GM23248 (cell line): Measurements from ENCODE around the gene CREB5.

Experiments
- EZH2 ChIP-seq: fragments of 200-600 bp; sonication (generic); IDR thresholded peaks from 2 replicates; pipeline ENCODE4 v1.6.1; 2018; ENCODE audit warnings: antibody characterized with exemption, mild to moderate bottlenecking; ENCODE audit not compliant: insufficient read depth, poor library complexity, severe bottlenecking
- EZH2phosphoT487 ChIP-seq: fragments of 200-600 bp; sonication (generic); IDR thresholded peaks from 2 replicates; pipeline ENCODE4 v1.6.1; 2018; ENCODE audit warnings: antibody characterized with exemption, moderate library complexity, mild to moderate bottlenecking, low read depth; ENCODE audit not compliant: insufficient read depth

- TF ChIP-seq EZH2phosphoT487 (no peak), EZH2 (no peak)
These were observed 18.3 kb downstream of the CREB5 start for GRCh38 chr7:28430616-28431015.
